CD4-positive, alpha-beta T cell treated with Interferon gamma for 1 hour (primary cell): Measurements from ENCODE around the gene ZFYVE28.

Experiments
- DNase-seq: peaks from one replicate; pipeline ENCODE4 v3.0.0-alpha.2; 2020

The ZFYVE28 gene

DNA sequence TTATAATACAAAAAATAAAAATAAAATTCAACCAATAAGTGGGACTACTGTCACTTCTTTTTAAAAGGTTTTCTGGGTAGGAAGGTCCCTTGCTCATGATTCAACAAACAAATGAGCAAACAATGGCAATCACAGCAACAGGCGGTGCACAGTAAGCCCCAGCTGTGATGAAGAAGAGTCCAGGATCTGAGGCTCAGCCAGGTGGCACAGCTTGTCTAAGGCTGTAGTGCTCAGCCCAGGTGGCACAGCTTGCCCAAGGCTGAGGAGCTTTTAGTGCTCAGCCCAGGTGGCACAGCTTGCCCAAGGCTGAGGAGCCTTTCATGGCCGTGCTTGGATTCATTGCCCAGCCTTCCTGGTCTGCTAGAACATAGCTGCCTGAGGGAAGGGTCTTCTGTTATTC is 75.0 kb downstream of the ZFYVE28 start:
- no peak for DNase-seq

- no peak for DNase-seq
Observed at GRCh38 chr4:2341911-2342652, 76.4 kb downstream of the ZFYVE28 start.

GRCh38 chr4:2341261-2341841 is 77.1 kb downstream of the ZFYVE28 start:
- DNase-seq: no peak

GRCh38 chr4:2340272-2341061 is 78.0 kb downstream of the ZFYVE28 start:
- DNase-seq: no peak

- no peak for DNase-seq
Observed at GRCh38 chr4:2339458-2340271, 78.8 kb downstream of the ZFYVE28 start.

DNA sequence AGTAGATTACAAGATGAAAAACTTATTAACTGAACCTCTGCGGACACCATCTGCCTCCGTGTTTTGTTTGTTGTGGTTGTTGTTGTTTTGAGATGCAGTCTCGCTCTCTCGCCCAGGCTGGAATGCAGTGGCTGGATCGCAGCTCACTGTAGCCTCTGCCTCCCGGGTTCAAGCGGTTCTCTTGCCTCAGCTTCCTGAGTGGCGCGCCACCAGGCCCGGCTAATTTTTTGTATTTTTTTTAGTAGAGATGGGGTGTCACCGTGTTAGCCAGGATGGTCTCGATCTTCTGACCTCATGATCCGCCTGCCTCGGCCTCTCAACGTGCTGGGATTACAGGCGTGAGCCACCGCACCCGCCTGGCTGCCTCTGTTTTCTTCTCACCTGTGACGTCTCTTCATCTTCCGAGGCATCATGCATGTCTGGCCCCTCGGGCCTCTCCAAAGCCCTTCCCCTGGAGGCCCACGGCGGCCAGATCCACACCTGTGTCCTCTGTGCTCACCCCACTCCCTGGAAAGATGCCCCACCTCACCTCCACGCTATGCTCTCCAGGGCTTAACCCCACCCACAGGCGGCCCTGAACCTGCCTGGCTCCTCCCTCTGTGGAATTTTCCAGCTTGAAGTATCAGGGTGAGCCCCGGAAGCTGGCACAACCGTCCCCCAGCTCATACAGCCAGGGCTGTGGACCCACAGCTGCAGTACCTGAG is 79.5 kb downstream of the ZFYVE28 start:
- DNase-seq: no peak

GRCh38 chr4:2337896-2338295 is 80.5 kb downstream of the ZFYVE28 start:
- no peak for DNase-seq

GRCh38 chr4:2337131-2337723 is 81.2 kb downstream of the ZFYVE28 start:
- DNase-seq: no peak

DNA sequence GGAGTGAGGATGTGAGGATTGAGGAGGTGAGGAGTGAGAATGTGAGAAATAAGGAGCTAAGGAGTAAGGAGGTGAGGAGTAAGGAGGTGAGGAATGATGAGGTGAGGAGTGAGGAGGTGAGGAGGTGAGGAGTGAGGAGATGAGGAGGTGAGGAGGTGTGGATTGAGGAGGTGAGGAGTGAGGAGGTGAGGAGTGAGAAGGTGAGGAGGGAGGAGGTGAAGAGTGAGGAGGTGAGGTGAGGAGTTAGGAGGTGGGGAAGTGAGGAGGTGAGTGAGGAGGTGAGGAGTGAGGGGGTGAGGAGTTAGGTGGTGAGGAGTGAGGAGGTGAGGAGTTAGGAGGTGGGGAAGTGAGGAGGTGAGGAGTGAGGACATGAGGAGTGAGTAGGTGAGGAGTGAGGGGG is 81.8 kb downstream of the ZFYVE28 start:
- DNase-seq: no peak

- DNase-seq: no peak
Observed at GRCh38 chr4:2335729-2336101, 82.7 kb downstream of the ZFYVE28 start.

- DNase-seq: no peak
Observed at GRCh38 chr4:2334826-2335728, 83.4 kb downstream of the ZFYVE28 start.

- DNase-seq: no peak
Observed at GRCh38 chr4:2333916-2334644, 84.4 kb downstream of the ZFYVE28 start.

DNA sequence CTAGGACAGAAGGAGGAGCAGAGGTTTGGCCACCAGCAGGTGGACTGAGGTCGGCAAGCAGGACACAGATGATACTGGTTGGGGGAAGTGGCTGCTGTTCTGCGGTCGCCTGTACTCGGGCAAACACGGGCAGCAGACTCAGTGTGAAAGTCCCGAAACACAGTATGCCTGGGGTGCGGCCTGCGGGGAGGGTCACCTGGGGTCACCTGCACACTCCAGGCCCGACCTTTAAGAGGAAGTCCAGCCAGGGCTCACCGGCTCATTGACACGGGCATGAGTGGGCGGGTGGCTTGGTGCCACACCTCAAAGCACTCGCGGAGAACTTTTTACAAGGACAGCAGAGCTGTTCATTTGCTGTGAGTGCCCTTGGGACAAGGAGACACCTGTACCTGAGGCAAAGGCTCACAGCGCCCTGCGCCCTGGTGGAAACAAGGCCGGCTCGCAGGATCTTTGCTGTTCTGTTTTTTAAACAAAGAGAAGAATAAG is 85.0 kb downstream of the ZFYVE28 start:
- peak; percentile 9 for DNase-seq

- DNase-seq: no peak
Observed at GRCh38 chr4:2332976-2333319, 85.5 kb downstream of the ZFYVE28 start.

DNA sequence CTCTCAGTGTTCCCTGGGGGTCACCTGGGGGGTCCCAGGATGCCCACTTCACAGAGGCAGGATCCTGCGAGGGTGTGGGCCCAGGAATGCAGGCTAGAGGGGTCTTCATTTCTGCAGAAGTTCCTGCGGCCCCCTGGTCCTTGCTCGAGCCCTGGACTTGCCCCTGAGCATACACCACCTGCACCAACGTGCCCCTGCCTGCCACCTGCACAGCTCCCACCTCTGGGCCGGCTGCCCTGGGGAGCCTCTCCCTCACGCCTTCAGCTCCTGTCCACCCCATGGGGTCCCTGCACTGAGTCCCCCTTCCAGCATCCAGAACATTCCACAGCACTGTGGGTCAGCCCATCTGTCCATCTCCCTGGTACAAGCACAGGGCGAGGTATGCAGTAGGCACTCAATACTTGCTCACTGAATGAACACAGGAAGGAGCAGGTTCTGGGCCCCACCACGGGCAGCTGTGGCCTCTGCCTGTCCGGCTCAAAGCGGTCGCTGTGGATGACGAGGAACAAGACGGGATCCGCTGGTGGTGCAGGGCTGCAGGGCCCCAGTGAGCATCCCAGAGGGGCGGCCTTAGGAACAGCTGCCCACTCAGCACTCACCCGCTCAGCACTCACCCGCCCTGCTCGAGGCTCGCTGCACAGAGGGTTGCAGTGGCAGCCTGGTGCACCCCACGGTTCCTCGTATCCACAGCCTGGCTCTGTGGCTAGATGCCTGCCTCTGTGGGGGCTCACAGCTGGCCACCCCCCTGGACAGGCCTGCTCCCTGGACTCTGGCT is 86.1 kb downstream of the ZFYVE28 start:
- no peak for DNase-seq

DNA sequence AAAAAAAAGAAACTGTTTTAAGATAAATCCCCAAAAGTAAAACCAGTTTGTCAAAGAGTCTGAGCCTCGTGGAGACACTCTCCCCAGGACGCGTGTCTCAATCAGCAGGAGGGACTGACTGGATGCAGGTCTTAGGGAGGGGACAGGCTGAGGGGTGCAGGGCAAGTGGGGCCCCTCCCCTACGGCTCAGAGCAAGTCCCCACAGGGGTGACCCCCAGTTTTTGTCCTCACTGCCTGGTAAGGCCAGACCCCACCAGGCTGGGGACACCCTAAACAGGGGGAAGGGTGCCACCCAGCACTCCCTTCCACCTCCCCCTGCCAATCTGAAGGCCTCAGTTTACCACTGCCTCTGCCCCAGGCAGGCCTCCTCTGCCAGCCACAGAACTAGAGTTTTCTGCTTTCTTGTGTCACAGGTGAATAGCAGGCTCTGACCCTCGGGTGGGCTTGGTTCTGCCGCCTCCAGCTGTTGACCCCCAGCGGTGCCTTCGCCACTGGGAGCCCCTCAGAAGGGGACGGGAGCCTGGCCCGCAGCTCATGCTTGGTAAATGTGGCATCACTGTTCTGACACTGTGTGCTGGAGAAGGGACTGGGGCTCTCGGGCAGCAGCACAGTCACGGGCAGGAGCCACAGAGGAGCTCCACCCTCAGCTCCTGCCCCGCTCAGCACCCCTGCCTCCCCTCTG is 86.8 kb downstream of the ZFYVE28 start:
- DNase-seq: no peak

- no peak for DNase-seq
Observed at GRCh38 chr4:2331043-2331420, 87.4 kb downstream of the ZFYVE28 start.

DNA sequence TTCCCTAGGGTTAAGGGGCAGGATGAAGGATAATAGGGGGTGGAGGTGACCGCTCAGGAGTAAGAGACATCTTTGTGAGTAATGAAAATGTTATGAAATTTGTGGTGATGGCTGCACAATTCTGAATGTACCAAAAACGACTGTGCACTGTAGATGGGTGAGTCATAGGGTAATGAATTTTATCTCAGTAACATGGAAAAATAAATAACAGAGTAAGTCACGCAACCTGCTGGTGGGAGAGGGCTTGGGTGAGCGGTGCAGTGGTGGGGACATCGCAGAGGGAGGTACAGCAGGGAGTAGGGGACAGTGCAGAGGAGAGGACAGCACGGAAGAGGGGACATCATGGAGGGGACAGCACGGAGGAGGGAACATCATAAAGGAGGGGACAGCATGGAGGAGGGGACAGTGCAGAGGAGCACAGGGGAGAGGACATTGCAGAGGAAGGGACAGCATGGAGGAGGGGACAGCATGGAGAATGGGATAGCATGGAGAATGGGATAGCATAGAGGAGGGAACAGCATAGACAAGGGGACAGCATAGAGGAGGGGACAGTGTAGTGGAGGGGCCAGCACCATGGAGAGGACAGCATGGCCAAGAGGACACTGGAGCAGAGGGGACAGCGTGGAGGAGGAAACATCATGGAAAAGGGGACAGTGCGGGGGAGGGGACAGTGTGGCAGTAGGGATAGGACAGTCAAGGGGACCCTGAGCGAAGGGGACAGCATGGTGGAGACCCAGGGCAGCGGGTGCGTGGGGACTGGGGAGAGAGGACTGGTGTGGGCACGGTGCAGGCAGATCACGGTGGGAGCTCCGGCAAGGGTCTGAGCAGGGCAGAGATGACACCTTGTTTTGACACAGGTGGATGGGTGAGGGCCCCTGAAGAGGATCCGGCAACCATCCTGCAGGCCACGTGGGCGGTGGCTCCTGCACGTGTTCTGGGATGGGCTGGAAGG is 88.1 kb downstream of the ZFYVE28 start:
- DNase-seq: no peak
